Fibroblast of mammary gland (primary cell): ENCODE measurements around the gene STXBP6.
"Not testable (repeated sequence)": the region's sequence is repeated elsewhere in the genome, so short reads cannot be mapped to it uniquely, and the experiment has no call there.

Source experiments
- DNase-seq: peaks from one replicate; pipeline ENCODE4 v3.0.0-alpha.2; 2010; ENCODE audit warnings: low read depth
- H3K4me3 ChIP-seq: 2 replicates; pipeline ENCODE4 v1.5.1; 2011; ENCODE audit warnings: low read depth, mild to moderate bottlenecking, low read length, moderate library complexity; ENCODE audit not compliant: control insufficient read depth
- CTCF ChIP-seq: conservative IDR thresholded peaks from 2 replicates; pipeline ENCODE4 v1.5.1; 2011; ENCODE audit warnings: low read depth, low read length, inconsistent platforms; ENCODE audit not compliant: control insufficient read depth, insufficient read depth

Gene STXBP6

GRCh38 chr14:24964591-24964990, 85.4 kb downstream of the STXBP6 start:
- DNase-seq, result no peak
- no peak overlapping the region for H3K4me3 ChIP-seq
- TF ChIP-seq CTCF, result no peak

- DNase-seq, result no peak
- no peak for TF ChIP-seq CTCF
- no peak overlapping the region for H3K4me3 ChIP-seq
Measured at GRCh38 chr14:24964048-24964447, 85.9 kb downstream of the STXBP6 start.

GRCh38 chr14:24962118-24962517, 87.8 kb downstream of the STXBP6 start:
- DNase-seq, H3K4me3 ChIP-seq: not testable (repeated sequence)

- DNase-seq, result peak; percentile 51
- no peak for TF ChIP-seq CTCF
- H3K4me3 ChIP-seq, result no peak overlapping the region
Measured at GRCh38 chr14:24960816-24961215, 89.1 kb downstream of the STXBP6 start.

GRCh38 chr14:24959791-24960331, 90.1 kb downstream of the STXBP6 start:
- no peak overlapping the region for H3K4me3 ChIP-seq
- no peak for TF ChIP-seq CTCF
- DNase-seq, result peak; percentile 16

GRCh38 chr14:24958271-24958670, 91.7 kb downstream of the STXBP6 start:
- DNase-seq, result no peak

GRCh38 chr14:24957814-24958213, 92.1 kb downstream of the STXBP6 start:
- TF ChIP-seq CTCF, result no peak
- no peak overlapping the region for H3K4me3 ChIP-seq
- DNase-seq, result no peak

More at GRCh38 chr14:24958271-24958670, 91.7 kb downstream of the STXBP6 start:
- no peak for TF ChIP-seq CTCF
- no peak overlapping the region for H3K4me3 ChIP-seq

- TF ChIP-seq CTCF, result no peak
- no peak for DNase-seq
- H3K4me3 ChIP-seq, result no peak overlapping the region
Measured at GRCh38 chr14:24956104-24956503, 93.8 kb downstream of the STXBP6 start.
